EL (cell line): ENCODE measurements around the gene RPN2.
A peak's percentile ranks its signal among the peaks of the same experiment; 100 is the strongest.

Source experiments
- DNase-seq: peaks from one replicate; pipeline ENCODE4 v3.0.0-alpha.2; 2016

Gene RPN2

GRCh38 chr20:37243937-37244571 lies 64.9 kb downstream of the RPN2 start:
- peak; percentile 21 for DNase-seq

- DNase-seq, result no peak
Observed at GRCh38 chr20:37244572-37244957, 65.4 kb downstream of the RPN2 start.

- no peak for DNase-seq
Observed at GRCh38 chr20:37245216-37246150, 66.4 kb downstream of the RPN2 start.

- DNase-seq, result no peak
Observed at GRCh38 chr20:37246736-37247135, 67.6 kb downstream of the RPN2 start.

GRCh38 chr20:37247547-37247946 lies 68.4 kb downstream of the RPN2 start:
- DNase-seq, result no peak

GRCh38 chr20:37249304-37249703 lies 70.2 kb downstream of the RPN2 start:
- no peak for DNase-seq

- DNase-seq, result no peak
Observed at GRCh38 chr20:37251825-37252477, 72.8 kb downstream of the RPN2 start.

GRCh38 chr20:37253087-37253486 lies 74.0 kb downstream of the RPN2 start:
- DNase-seq, result no peak

- DNase-seq, result no peak
Observed at GRCh38 chr20:37254114-37254878, 75.2 kb downstream of the RPN2 start.

GRCh38 chr20:37256286-37256685 lies 77.2 kb downstream of the RPN2 start:
- DNase-seq, result no peak

- DNase-seq, result no peak
Observed at GRCh38 chr20:37257530-37257929, 78.4 kb downstream of the RPN2 start.

GRCh38 chr20:37257988-37258387 lies 78.9 kb downstream of the RPN2 start:
- DNase-seq, result no peak

- no peak for DNase-seq
Observed at GRCh38 chr20:37259031-37259430, 79.9 kb downstream of the RPN2 start.

- DNase-seq, result no peak
Observed at GRCh38 chr20:37259865-37260264, 80.7 kb downstream of the RPN2 start.

- no peak for DNase-seq
Observed at GRCh38 chr20:37260923-37261322, 81.8 kb downstream of the RPN2 start.

- DNase-seq, result no peak
Observed at GRCh38 chr20:37261714-37262113, 82.6 kb downstream of the RPN2 start, which contains the start of gene GHRH. GHRH (minus strand) TSS chr20:37261814; CDS start chr20:37256889, 4,925 bp downstream.

GRCh38 chr20:37262505-37262904 lies 83.4 kb downstream of the RPN2 start:
- no peak for DNase-seq

- DNase-seq, result no peak
Observed at GRCh38 chr20:37263686-37264085, 84.6 kb downstream of the RPN2 start.

GRCh38 chr20:37265152-37265551 lies 86.0 kb downstream of the RPN2 start:
- DNase-seq, result no peak

GRCh38 chr20:37266940-37267666 lies 88.0 kb downstream of the RPN2 start:
- DNase-seq, result no peak

GRCh38 chr20:37267667-37268313 lies 88.7 kb downstream of the RPN2 start:
- DNase-seq, result no peak
